HCT116 (cell line): ENCODE measurements around the gene ZSCAN4. TPM values are rescaled to one million over a fixed set of nuclear protein-coding genes. Genes with fewer than 3 reads are reported as not detected.

ENCODE experiments used
- ATAC-seq: fragments of 200-7000 bp; cut with Tn5 transposase; 2 replicates; pipeline ENCODE4 v1.9.1; 2020; ENCODE audit warnings: mild to moderate bottlenecking, moderate library complexity
- BruUV-seq: library from RNA; stranded (reverse); fragments of 400-500 nt; replicated peaks from 2 replicates; lab custom pipeline; 2021; lab: Mats Ljungman, UMichigan
- CTCF ChIA-PET: fragments of 300-600 bp; sonication (Branson Sonifier 250); formaldehyde crosslinking; loops from one replicate; lab custom pipeline; 2021; ENCODE audit warnings: antibody characterized with exemption; lab: Charles Lee
- POLR2A ChIA-PET: fragments of 300-600, 350-600 bp; sonication (Branson Sonifier 250); formaldehyde crosslinking; loops from one replicate; lab custom pipeline; 2021; ENCODE audit warnings: antibody characterized with exemption; lab: Charles Lee
- RAD21 ChIA-PET, 2 experiments: fragments of 300-600 bp; sonication (Branson Sonifier 250); formaldehyde crosslinking; loops; one replicate each; lab custom pipeline; 2023; ENCODE audit warnings: low total read pairs in 2 of 2; ENCODE audit not compliant: uncharacterized antibody in 2 of 2, unreplicated experiment in 2 of 2, low non-redundant PET in 1 of 2; lab: Charles Lee
- DNase-seq: peaks from one replicate; pipeline ENCODE4 v3.0.0-alpha.2; 2010; ENCODE audit warnings: low read depth, low spot score
- H2AFZ ChIP-seq: fragments of 200-600 bp; shearing (Covaris generic), sonication (generic); 2 replicates; pipeline ENCODE4 v1.6.1; 2017; ENCODE audit warnings: low read depth, mixed run types, mixed read lengths, antibody characterized with exemption, low read length; ENCODE audit not compliant: poor library complexity, severe bottlenecking
- H3K27ac ChIP-seq: 2 replicates; pipeline ENCODE4 v1.5.1; 2012; ENCODE audit warnings: low read depth, low read length
- H3K27me3 ChIP-seq: fragments of 200-600 bp; sonication (generic); 2 replicates; pipeline ENCODE4 v1.6.1; 2016; ENCODE audit warnings: mixed run types, low read length, mixed read lengths; ENCODE audit not compliant: insufficient read depth
- H3K36me3 ChIP-seq, 2 experiments: fragments of 200-500 bp in 1 of 2; fragments of 200-600 bp in 1 of 2; sonication (Bioruptor generic) in 1 of 2; sonication (generic) in 1 of 2; 2 replicates each; pipeline versions ENCODE4 v1.5.1 to v1.6.1; 2014 to 2016; ENCODE audit warnings: low read length in 2 of 2, inconsistent platforms in 1 of 2, mixed read lengths in 1 of 2, mixed run types in 1 of 2; ENCODE audit not compliant: insufficient read depth in 2 of 2, control insufficient read depth in 1 of 2
- H3K4me1 ChIP-seq, 2 experiments: fragments of 200-600 bp in 1 of 2; sonication (generic) in 1 of 2; 2 replicates each; pipeline versions ENCODE4 v1.5.1 to v1.6.1; 2012 to 2017; ENCODE audit warnings: low read length in 2 of 2, inconsistent platforms in 1 of 2, mild to moderate bottlenecking in 1 of 2, mixed read lengths in 1 of 2, mixed run types in 1 of 2, moderate library complexity in 1 of 2; ENCODE audit not compliant: insufficient read depth in 2 of 2, control insufficient read depth in 1 of 2
- H3K4me2 ChIP-seq: fragments of 200-600 bp; sonication (generic); 2 replicates; pipeline ENCODE4 v1.6.1; 2017; ENCODE audit warnings: mixed run types, low read length, mixed read lengths
- H3K4me3 ChIP-seq, 2 experiments: fragments of 200-600 bp in 1 of 2; sonication (generic) in 1 of 2; replicated peaks in 1 of 2; 2 replicates each; pipeline ENCODE4 v1.5.1; 2011 to 2016; ENCODE audit warnings: low read length in 2 of 2, control low read depth in 1 of 2, low read depth in 1 of 2, mild to moderate bottlenecking in 1 of 2, mixed read lengths in 1 of 2, mixed run types in 1 of 2
- H3K79me2 ChIP-seq: fragments of 200-600 bp; sonication (generic); 2 replicates; pipeline ENCODE4 v1.6.1; 2017; ENCODE audit warnings: mild to moderate bottlenecking, mixed run types, low read length, moderate library complexity, mixed read lengths; ENCODE audit not compliant: insufficient read depth
- H3K9ac ChIP-seq: fragments of 200-600 bp; sonication (generic); 2 replicates; pipeline ENCODE4 v1.6.1; 2016; ENCODE audit warnings: low read length, mixed read lengths
- H3K9me2 ChIP-seq: fragments of 200-600 bp; sonication (generic), shearing (Covaris generic); 2 replicates; pipeline ENCODE4 v1.6.1; 2017; ENCODE audit warnings: mixed run types, mild to moderate bottlenecking, moderate library complexity; ENCODE audit not compliant: insufficient read depth
- H3K9me3 ChIP-seq, 2 experiments: fragments of 200-500 bp in 1 of 2; fragments of 200-600 bp in 1 of 2; sonication (Bioruptor generic) in 1 of 2; sonication (generic) in 1 of 2; 2 replicates each; pipeline ENCODE4 v1.6.1; 2014 to 2017; ENCODE audit warnings: low read length in 2 of 2, mixed read lengths in 2 of 2, inconsistent platforms in 1 of 2, low read depth in 1 of 2, mild to moderate bottlenecking in 1 of 2, mixed run types in 1 of 2, moderate library complexity in 1 of 2; ENCODE audit not compliant: control insufficient read depth in 1 of 2, insufficient read depth in 1 of 2
- H4K20me1 ChIP-seq: fragments of 200-600 bp; sonication (generic), shearing (Covaris generic); 2 replicates; pipeline ENCODE4 v1.6.1; 2017; ENCODE audit warnings: mixed run types, mild to moderate bottlenecking, moderate library complexity; ENCODE audit not compliant: insufficient read depth
- ATF3 ChIP-seq: IDR thresholded peaks from 2 replicates; pipeline ENCODE4 v1.6.1; 2012
- CTCF ChIP-seq, 3 experiments: fragments of 200-600 bp in 1 of 3; sonication (generic) in 1 of 3; IDR thresholded peaks in 2 of 3; conservative IDR thresholded peaks in 1 of 3; 2 replicates each; pipeline ENCODE4 v1.5.1; 2012 to 2017; ENCODE audit warnings: low read depth in 2 of 3, low read length in 2 of 3, antibody characterized with exemption in 1 of 3, borderline replicate concordance in 1 of 3, control low read depth in 1 of 3, mild to moderate bottlenecking in 1 of 3, mixed read lengths in 1 of 3, mixed run types in 1 of 3, moderate library complexity in 1 of 3; ENCODE audit not compliant: insufficient read depth in 1 of 3
- EGR1 ChIP-seq: IDR thresholded peaks from 2 replicates; pipeline ENCODE4 v1.6.1; 2012; ENCODE audit warnings: low read depth
- EZH2 ChIP-seq: fragments of 200-600 bp; sonication (generic); IDR thresholded peaks from 2 replicates; pipeline ENCODE4 v1.6.1; 2017; ENCODE audit warnings: antibody characterized with exemption, mixed run types
- EZH2phosphoT487 ChIP-seq: fragments of 200-600 bp; IDR thresholded peaks from 2 replicates; pipeline ENCODE4 v1.6.1; 2018; ENCODE audit warnings: antibody characterized with exemption, borderline replicate concordance
- MAX ChIP-seq: IDR thresholded peaks from 2 replicates; pipeline ENCODE4 v1.6.1; 2012
- ZFX ChIP-seq: fragments of 450-650 bp; IDR thresholded peaks from 2 replicates; pipeline ENCODE4 v1.6.1; 2017
- ZNF274 ChIP-seq: fragments of 200-500 bp; sonication (Bioruptor generic); IDR thresholded peaks from 2 replicates; pipeline ENCODE4 v1.6.1; 2014; ENCODE audit warnings: mild to moderate bottlenecking, low read depth, low read length, inconsistent platforms
- intact Hi-C: fragments of 100-400 bp; cut with micrococcal nuclease; formaldehyde crosslinking; loops from 2 replicates; pipeline ENCODE4 v1.10.0; 2022
- total RNA-seq: library from RNA; stranded (reverse); gene quantifications from one replicate; pipeline ENCODE4 v1.2.1, GENCODE V29; 2021; ENCODE audit not compliant: unreplicated experiment

Gene ZSCAN4
- total RNA-seq, 1 experiment from 2014 or later = not detected

- no peaks in the 10 kb centered on the region for H3K9me2 ChIP-seq
- no peak overlapping the region for H3K4me3 ChIP-seq
- intact Hi-C loops = no loop called here
These were observed 18.0 kb downstream of the ZSCAN4 start for GRCh38 chr19:57686727-57687126.

More at GRCh38 chr19:57686727-57687126, 18.0 kb downstream of the ZSCAN4 start:
- Histone ChIP-seq H3K27ac (no peak overlapping the region), H3K9ac (no peak overlapping the region), H4K20me1 (no peaks in the 10 kb centered on the region), H3K79me2 (peaks cover 88% of the 10 kb centered on the region), H2AFZ (no peak overlapping the region), H3K9me3 (peaks cover 48 to 61% of the 10 kb centered on the region in 2 experiments; a peak in 3 of 4 replicates), H3K4me2 (no peak overlapping the region), H3K27me3 (no peaks in the 10 kb centered on the region), H3K36me3 (peaks cover 19 to 70% of the 10 kb centered on the region in 2 experiments), H3K4me1 (peaks cover 0 to 12% of the 10 kb centered on the region in 2 experiments; a peak in 3 of 4 replicates)
- DNase-seq (no peak), ATAC-seq (no peak)
- BruUV-seq = no TSS peak
- POLR2A ChIA-PET = no interaction called here
- CTCF ChIA-PET = no interaction called here
- TF ChIP-seq ZFX (no peak), ZNF274 (peak; percentile 34; the same call in 1 of the 2 replicates), ATF3 (no peak), EGR1 (no peak), CTCF (IDR thresholded peaks at IDR 0.05 in 2 of 3, conservative IDR thresholded peaks at IDR 0.05 in 1 of 3; ENCODE audit: borderline replicate concordance in 1 of 3, insufficient read depth in 1 of 3, low read depth in 2 of 3, low read length in 2 of 3) (no peak), EZH2phosphoT487 (no peak), EZH2 (no peak), MAX (no peak)
- RAD21 ChIA-PET = no interaction called here
